GM21737 (cell line): ENCODE results near the gene FAM167B.

Experiments used
- ATAC-seq: cut with Tn5 transposase; IDR thresholded peaks from one replicate; pipeline ENCODE4 v1.9.1; 2021; ENCODE audit warnings: mild to moderate bottlenecking, moderate library complexity; ENCODE audit not compliant: unreplicated experiment

The FAM167B gene

GRCh38 chr1:32246888-32247273 is at the start of gene FAM167B:
Gene FAM167B, plus strand, starts transcription at chr1:32247222. Its CDS starts 200 bp downstream, at chr1:32247422.
- no peak for ATAC-seq

- ATAC-seq, result no peak
Observed at GRCh38 chr1:32197837-32198236, 49.2 kb upstream of the FAM167B start.

GRCh38 chr1:32198237-32199042 is 48.6 kb upstream of the FAM167B start:
- ATAC-seq, result no peak

- ATAC-seq, result no peak
Observed at GRCh38 chr1:32199043-32199716, 47.8 kb upstream of the FAM167B start.

GRCh38 chr1:32199717-32200072 is 47.3 kb upstream of the FAM167B start:
- no peak for ATAC-seq

- ATAC-seq, result no peak
Observed at GRCh38 chr1:32200226-32201010, 46.6 kb upstream of the FAM167B start, which contains the start of gene CCDC28B. Gene CCDC28B, plus strand, starts transcription at chr1:32200595. Its CDS starts 1,341 bp downstream, at chr1:32201936.

GRCh38 chr1:32201011-32201855 is 45.8 kb upstream of the FAM167B start:
- ATAC-seq, result peak; percentile 45

- no peak for ATAC-seq
Observed at GRCh38 chr1:32204943-32205361, 42.1 kb upstream of the FAM167B start.

- peak; percentile 44 for ATAC-seq
Observed at GRCh38 chr1:32205401-32206370, 41.3 kb upstream of the FAM167B start, which contains the start of gene IQCC. Gene IQCC, plus strand, starts transcription at chr1:32205671. Its CDS starts 11 bp downstream, at chr1:32205682.

GRCh38 chr1:32208469-32208868 is 38.6 kb upstream of the FAM167B start:
- no peak for ATAC-seq

GRCh38 chr1:32208891-32209328 is 38.1 kb upstream of the FAM167B start, which contains the start of gene DCDC2B:
Gene DCDC2B, plus strand, starts transcription at chr1:32209089. Its CDS starts 5 bp downstream, at chr1:32209094.
- ATAC-seq, result no peak

- no peak for ATAC-seq
Observed at GRCh38 chr1:32215629-32216480, 31.2 kb upstream of the FAM167B start.

GRCh38 chr1:32216566-32216965 is 30.5 kb upstream of the FAM167B start:
- no peak for ATAC-seq

GRCh38 chr1:32219022-32219421 is 28.0 kb upstream of the FAM167B start:
- no peak for ATAC-seq

GRCh38 chr1:32220746-32221580 is 26.1 kb upstream of the FAM167B start:
- ATAC-seq, result no peak

GRCh38 chr1:32221581-32221979 is 25.4 kb upstream of the FAM167B start:
- ATAC-seq, result no peak
